Adrenal gland (tissue), 12 donors: ENCODE data around the gene QSOX2. TPM values are rescaled to one million over a fixed set of nuclear protein-coding genes. Genes with fewer than 3 reads are reported as not detected.

Source experiments
- DNase-seq, 7 donors: peaks; one replicate each; pipeline ENCODE4 v3.0.0-alpha.2; 2019 to 2020
- H3K27ac ChIP-seq, 5 donors: fragments of 200-600 bp; sonication (generic) in 4 of 5; 1 replicate in 3 of 5; 2 replicates in 2 of 5; pipeline versions ENCODE4 v1.5.1 to v1.8.0; 2016 to 2020; ENCODE audit warnings: mild to moderate bottlenecking in 1 of 5
- H3K27me3 ChIP-seq: fragments of 200-600 bp; 2 replicates; pipeline ENCODE4 v1.8.0; 2021
- H3K36me3 ChIP-seq, 2 donors: fragments of 200-600 bp; replicated peaks in 1 of 2; 1 replicate in 1 of 2; 2 replicates in 1 of 2; pipeline versions ENCODE4 v1.5.1 to v1.8.0; 2018 to 2022
- H3K4me1 ChIP-seq, 2 donors: fragments of 200-600 bp; replicated peaks in 1 of 2; 1 replicate in 1 of 2; 2 replicates in 1 of 2; pipeline versions ENCODE4 v1.5.1 to v1.8.0; 2018 to 2021
- H3K4me3 ChIP-seq, 4 donors: fragments of 200-600 bp; sonication (generic) in 3 of 4; one replicate each; pipeline ENCODE4 v1.5.1; 2016 to 2018
- H3K9me3 ChIP-seq, 3 donors: fragments of 200-600 bp; sonication (generic) in 1 of 3; replicated peaks in 1 of 3; 1 replicate in 2 of 3; 2 replicates in 1 of 3; pipeline versions ENCODE4 v1.5.1 to v1.8.0; 2016 to 2021
- POLR2A ChIP-seq, 2 donors: fragments of 450-650 bp; IDR thresholded peaks; one replicate each; pipeline ENCODE4 v1.6.1; 2017; ENCODE audit warnings: antibody characterized with exemption in 2 of 2, mild to moderate bottlenecking in 2 of 2, moderate library complexity in 1 of 2
- WGBS, 4 donors: extraction: QIAGEN DNeasy Blood & Tissue Kit in 2 of 4; methylation state at CpG; one replicate each; pipeline versions ENCODE4 v1.1.5 to v1.1.7; 2013 to 2017; 5-methylcytosine and 5-hydroxymethylcytosine counted together
- intact Hi-C, 2 donors: fragments of 100-400 bp; cut with DNase I; formaldehyde crosslinking; loops; one replicate each; pipeline versions ENCODE4 v1.14.1 to v1.15.0; 2022 to 2023
- polyA plus RNA-seq, 3 donors: library from polyadenylated mRNA; stranded (reverse); fragments of 200-250 nt in 2 of 3; fragments of 350-450 nt in 1 of 3; fragmentation: Illumina TruSeq in 1 of 3; extraction: RNeasy Lipid Tissue Mini Kit (QIAGEN cat#74804) in 1 of 3; gene quantifications; one replicate each; pipeline ENCODE4 v1.2.3, GENCODE V29; 2013 to 2014
- total RNA-seq, 9 donors: library from RNA; depleted of rRNA in 4 of 9; stranded (reverse); fragments of >200 nt in 4 of 9; fragments of 120-200 nt in 1 of 9; fragmentation: NEBNext Ultra II Directional in 1 of 9; extraction: Animal tissue kit (Norgen Biotek cat#: 25700) in 1 of 9; gene quantifications; one replicate each; pipeline versions ENCODE4 v1.1.0 to v1.2.4, GENCODE V29; 2013 to 2023
- TF ChIP-seq, protein P1 (sequence below), 6 experiments: fragments of 450-650 bp in 4 of 6; fragments of 200-600 bp in 2 of 6; sonication (generic) in 1 of 6; IDR thresholded peaks; 1 replicate in 5 of 6; 2 replicates in 1 of 6; pipeline versions ENCODE4 v1.5.1 to v1.8.0; 2016 to 2021; ENCODE audit warnings: antibody characterized with exemption in 6 of 6, mild to moderate bottlenecking in 2 of 6, moderate library complexity in 1 of 6
- donor health status: healthy with polysubstance abuse.
- donor health status: Bipolar disorder and iron deficiency.
- donor health status: DM: yes; HTN: yes; CAD: no.
- donor health status: DM: no; HTN: no; CAD: no.
- donor health status: DM: no; HTN: no; CAD: no.
- donor health status: DM: yes; HTN: yes; CAD: no.

QSOX2 gene
- total and polyA plus RNA-seq, 12 donors, result 6.4 to 14.3 (median 9.3) TPM

DNA sequence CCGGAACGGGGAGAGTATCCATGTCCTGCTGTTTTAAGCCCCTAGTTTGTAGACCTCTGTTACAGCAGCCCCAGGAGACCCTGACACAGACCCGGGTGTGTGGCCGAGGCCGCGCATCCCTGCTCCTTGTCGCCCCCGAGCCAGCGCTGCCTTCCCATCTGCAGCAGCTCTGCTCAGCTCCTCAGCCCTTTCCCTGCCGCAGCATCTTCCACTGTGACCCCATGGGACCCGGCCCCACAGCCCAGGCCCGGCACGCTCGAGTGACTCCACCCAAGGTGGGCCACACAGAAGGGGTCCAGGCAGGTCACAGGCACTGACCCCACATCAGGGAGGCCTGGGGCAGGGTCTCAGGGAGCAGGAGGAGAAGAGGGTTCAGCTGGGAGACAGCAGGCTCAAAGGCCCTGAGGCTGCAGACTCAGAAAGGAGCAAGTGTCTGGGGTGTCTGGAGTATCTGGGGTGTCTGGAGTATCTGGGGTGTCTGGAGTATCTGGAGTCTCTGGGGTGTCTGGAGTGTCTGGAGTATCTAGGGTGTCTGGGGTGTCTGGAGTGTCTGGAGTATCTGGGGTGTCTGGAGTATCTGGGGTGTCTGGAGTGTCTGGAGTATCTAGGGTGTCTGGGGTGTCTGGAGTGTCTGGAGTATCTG is 71.8 kb downstream of the QSOX2 start:
- Histone ChIP-seq H3K4me1 (no peaks in the 10 kb centered on the region), H3K9me3 (no peaks in the 10 kb centered on the region), H3K27me3 (peaks cover 20% of the 10 kb centered on the region), H3K27ac (no peak overlapping the region), H3K36me3 (no peaks in the 10 kb centered on the region), H3K4me3 (no peak overlapping the region)
- TF ChIP-seq, protein P1, sequence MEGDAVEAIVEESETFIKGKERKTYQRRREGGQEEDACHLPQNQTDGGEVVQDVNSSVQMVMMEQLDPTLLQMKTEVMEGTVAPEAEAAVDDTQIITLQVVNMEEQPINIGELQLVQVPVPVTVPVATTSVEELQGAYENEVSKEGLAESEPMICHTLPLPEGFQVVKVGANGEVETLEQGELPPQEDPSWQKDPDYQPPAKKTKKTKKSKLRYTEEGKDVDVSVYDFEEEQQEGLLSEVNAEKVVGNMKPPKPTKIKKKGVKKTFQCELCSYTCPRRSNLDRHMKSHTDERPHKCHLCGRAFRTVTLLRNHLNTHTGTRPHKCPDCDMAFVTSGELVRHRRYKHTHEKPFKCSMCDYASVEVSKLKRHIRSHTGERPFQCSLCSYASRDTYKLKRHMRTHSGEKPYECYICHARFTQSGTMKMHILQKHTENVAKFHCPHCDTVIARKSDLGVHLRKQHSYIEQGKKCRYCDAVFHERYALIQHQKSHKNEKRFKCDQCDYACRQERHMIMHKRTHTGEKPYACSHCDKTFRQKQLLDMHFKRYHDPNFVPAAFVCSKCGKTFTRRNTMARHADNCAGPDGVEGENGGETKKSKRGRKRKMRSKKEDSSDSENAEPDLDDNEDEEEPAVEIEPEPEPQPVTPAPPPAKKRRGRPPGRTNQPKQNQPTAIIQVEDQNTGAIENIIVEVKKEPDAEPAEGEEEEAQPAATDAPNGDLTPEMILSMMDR (IDR thresholded peaks at IDR 0.05), result no peak
- no peak for TF ChIP-seq POLR2A (IDR thresholded peaks at IDR 0.05)
- no peak for DNase-seq
- intact Hi-C loops, result loop anchor here (5.0 to 10.0 kb wide), 2 partner anchors 94 to 111 kb away; no protein-coding TSS in a partner anchor
- WGBS, 4 donors, result 61 to 72% (median 66%) methylated on average over 11 to 14 of the region's 14 CpGs

DNA sequence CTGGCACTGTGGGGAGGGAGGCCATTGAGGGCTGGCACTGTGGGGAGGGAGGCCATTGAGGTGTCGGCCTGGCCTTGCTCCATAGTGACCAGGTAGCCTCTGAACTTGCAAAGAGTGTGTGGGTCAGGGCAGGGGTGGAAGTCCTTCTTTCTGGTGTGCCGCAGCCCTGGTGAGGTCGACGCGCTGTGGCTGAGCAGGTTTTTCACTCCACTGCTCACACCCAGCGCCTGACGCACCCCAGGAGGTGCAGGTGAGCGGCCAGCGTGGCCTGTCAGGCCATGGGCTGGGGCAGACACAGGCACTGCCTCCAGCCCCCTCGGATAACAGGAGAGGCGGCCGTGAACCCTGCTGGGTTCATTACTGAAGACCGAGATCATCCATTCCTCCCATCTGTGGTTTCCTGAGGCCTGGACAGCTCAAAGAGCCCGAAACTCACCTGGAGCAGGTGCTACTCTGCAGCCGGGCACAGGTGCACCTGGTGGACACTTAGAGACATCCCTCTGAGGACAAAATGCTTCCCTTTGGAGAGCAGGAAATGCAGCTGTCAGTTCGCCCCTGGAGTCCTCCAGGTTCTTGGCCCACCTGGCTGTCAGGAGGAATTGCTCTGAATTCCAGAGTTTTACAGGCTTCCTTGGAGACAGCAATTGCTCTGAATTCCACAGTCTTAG is 73.1 kb downstream of the QSOX2 start:
- intact Hi-C loops, result loop anchor here (5.0 to 10.0 kb wide), 2 partner anchors 95 to 112 kb away; no protein-coding TSS in a partner anchor

DNA sequence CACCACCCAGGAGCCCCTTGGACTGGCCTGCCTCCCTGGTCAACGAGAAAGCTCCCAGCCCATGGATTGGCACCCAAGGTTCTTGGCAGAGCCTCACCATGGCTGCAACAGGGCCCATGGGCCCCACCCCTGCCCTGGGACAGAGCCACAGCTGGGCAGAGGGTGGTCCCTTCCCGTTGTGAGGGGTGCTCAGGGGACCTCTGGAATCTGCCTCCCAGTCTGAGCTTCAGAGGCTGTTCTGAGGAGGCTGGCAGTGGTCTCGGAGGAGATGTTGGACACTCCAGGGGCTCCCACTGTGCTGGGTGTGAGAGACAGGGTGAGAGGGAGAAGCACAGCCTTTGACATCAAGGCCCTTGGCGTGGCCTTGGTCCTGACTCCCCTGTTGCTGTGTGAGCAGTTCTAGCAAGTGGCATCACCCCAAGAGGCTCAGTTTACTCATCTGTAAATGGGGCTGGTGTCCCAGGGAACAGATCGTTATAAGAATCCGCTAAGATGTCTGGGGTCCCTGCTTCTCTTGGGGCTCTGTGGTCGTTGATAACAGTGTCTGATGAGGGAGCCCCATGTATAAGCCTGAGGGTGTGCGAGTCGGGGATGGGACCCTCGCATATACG is 73.7 kb downstream of the QSOX2 start:
- TF ChIP-seq, protein P1 (IDR thresholded peaks at IDR 0.05), result no peak
- Histone ChIP-seq H3K4me3 (no peak overlapping the region), H3K4me1 (no peaks in the 10 kb centered on the region), H3K27me3 (peaks cover 22% of the 10 kb centered on the region), H3K27ac (no peak overlapping the region), H3K36me3 (no peaks in the 10 kb centered on the region), H3K9me3 (no peaks in the 10 kb centered on the region)
- no peak for DNase-seq
- 62 to 80% (median 69%) methylated on average over 8 to 11 of the region's 11 CpGs for WGBS, 4 donors
- intact Hi-C loops, result loop anchor here (5.0 to 10.0 kb wide), 2 partner anchors 95 to 113 kb away; no protein-coding TSS in a partner anchor

More for the DNA sequence above, 73.1 kb downstream of the QSOX2 start:
- Histone ChIP-seq H3K4me1 (no peaks in the 10 kb centered on the region), H3K27me3 (peaks cover 22% of the 10 kb centered on the region), H3K4me3 (no peak overlapping the region), H3K9me3 (no peaks in the 10 kb centered on the region), H3K27ac (no peak overlapping the region), H3K36me3 (no peaks in the 10 kb centered on the region)
- WGBS, 4 donors, result 53 to 84% (median 74%) methylated on average over 5 to 16 of the region's 16 CpGs
- DNase-seq, result no peak
- TF ChIP-seq, protein P1 (IDR thresholded peaks at IDR 0.05), result no peak
- TF ChIP-seq POLR2A (IDR thresholded peaks at IDR 0.05), result no peak
